ENCODE measurements around the gene THAP12.

GRCh38 chr11:76327202-76327601 is 53.7 kb downstream of the THAP12 start:
- TF ChIP-seq SP1 (IDR thresholded peaks at IDR 0.05) = no peak
- no peak for TF ChIP-seq ELF4 (IDR thresholded peaks at IDR 0.05)
- no peak for TF ChIP-seq TARDBP (IDR thresholded peaks at IDR 0.05)
- no peak for TF ChIP-seq BHLHE40 (IDR thresholded peaks at IDR 0.05; ENCODE audit: borderline replicate concordance)
- TF ChIP-seq ARNT (IDR thresholded peaks at IDR 0.05) = no peak
- no peak for TF ChIP-seq L3MBTL2 (conservative IDR thresholded peaks at IDR 0.05)
- TF ChIP-seq HDGF (IDR thresholded peaks at IDR 0.05; ENCODE audit: borderline replicate concordance) = no peak
